Activated naive CD8-positive, alpha-beta T cell treated with anti-CD3 and anti-CD28 coated beads, Interleukin-2, amount 50 U/mL, for 24 hours (primary cell): ENCODE data around the gene AFTPH.

ENCODE experiments used
- ATAC-seq: fragments of 150-1000 bp; cut with Tn5 transposase; one replicate; pipeline ENCODE4 v1.10.0; 2021
- DNase-seq: peaks from one replicate; pipeline ENCODE4 v3.0.0; 2021
- H3K27ac Mint-ChIP-seq: one replicate; pipeline ENCODE4 v1.8.0; 2021; ENCODE audit warnings: mild to moderate bottlenecking, mixed read lengths
- H3K27me3 Mint-ChIP-seq: one replicate; pipeline ENCODE4 v1.8.0; 2021; ENCODE audit warnings: mixed read lengths
- H3K36me3 Mint-ChIP-seq: one replicate; pipeline ENCODE4 v1.8.0; 2021; ENCODE audit warnings: low read depth, mixed read lengths
- H3K4me1 Mint-ChIP-seq: one replicate; pipeline ENCODE4 v1.8.0; 2021; ENCODE audit warnings: mixed read lengths
- H3K4me3 Mint-ChIP-seq: one replicate; pipeline ENCODE4 v1.8.0; 2021; ENCODE audit warnings: mild to moderate bottlenecking, moderate library complexity, mixed read lengths
- H3K9me3 Mint-ChIP-seq: one replicate; pipeline ENCODE4 v1.8.0; 2021; ENCODE audit warnings: mixed read lengths

The AFTPH gene

GRCh38 chr2:64581018-64581417, 56.9 kb downstream of the AFTPH start:
- Mint-ChIP-seq H3K27ac (no peak overlapping the region), H3K27me3 (no peaks in the 10 kb centered on the region)
- DNase-seq, result no peak

DNA sequence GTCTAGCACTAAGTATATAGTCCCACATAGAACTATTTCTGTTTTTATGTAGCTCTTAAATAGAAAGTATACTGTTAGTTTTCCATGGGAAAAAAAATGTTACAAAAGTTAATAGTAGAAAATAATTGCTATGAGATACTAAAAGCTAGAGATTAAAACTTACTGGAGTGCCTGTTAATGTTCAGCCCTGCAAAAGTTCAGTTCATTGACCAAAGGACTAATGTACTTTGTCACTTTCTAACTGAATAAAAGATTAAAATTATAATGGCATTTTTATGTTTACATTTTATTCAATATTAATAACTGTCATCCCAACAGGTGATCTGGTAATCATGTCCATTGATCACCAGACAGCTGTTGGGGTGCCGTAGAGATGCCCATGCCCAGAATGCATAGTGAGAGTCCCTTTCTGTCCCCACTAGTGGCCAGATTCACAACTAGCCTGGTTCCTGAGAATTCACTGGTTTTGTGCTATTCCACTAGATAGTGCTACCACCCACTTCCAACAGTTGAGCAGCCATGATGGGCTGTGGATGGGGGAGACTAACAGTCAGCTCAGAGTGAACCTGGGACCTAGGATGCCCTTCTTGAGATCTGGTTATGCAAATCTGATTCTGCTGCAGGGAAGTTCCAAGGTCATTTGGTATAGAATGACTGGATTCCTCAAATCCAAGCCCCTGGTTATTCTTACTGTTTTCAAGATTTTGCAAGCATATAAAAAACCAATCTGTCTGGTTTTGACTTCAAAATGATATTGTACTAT, 57.8 kb downstream of the AFTPH start:
- H3K27ac Mint-ChIP-seq, result no peak overlapping the region
- H3K9me3 Mint-ChIP-seq, result no peaks in the 10 kb centered on the region
- peaks cover 9% of the 10 kb centered on the region for H3K36me3 Mint-ChIP-seq
- DNase-seq (no peak), ATAC-seq (no peak)
- no peaks in the 10 kb centered on the region for H3K27me3 Mint-ChIP-seq
- peaks cover 3% of the 10 kb centered on the region for H3K4me1 Mint-ChIP-seq
- no peak overlapping the region for H3K4me3 Mint-ChIP-seq

More at GRCh38 chr2:64581018-64581417, 56.9 kb downstream of the AFTPH start:
- Mint-ChIP-seq H3K9me3 (no peaks in the 10 kb centered on the region), H3K4me3 (no peak overlapping the region), H3K4me1 (no peaks in the 10 kb centered on the region), H3K36me3 (peaks cover 12% of the 10 kb centered on the region)
- ATAC-seq, result no peak

DNA sequence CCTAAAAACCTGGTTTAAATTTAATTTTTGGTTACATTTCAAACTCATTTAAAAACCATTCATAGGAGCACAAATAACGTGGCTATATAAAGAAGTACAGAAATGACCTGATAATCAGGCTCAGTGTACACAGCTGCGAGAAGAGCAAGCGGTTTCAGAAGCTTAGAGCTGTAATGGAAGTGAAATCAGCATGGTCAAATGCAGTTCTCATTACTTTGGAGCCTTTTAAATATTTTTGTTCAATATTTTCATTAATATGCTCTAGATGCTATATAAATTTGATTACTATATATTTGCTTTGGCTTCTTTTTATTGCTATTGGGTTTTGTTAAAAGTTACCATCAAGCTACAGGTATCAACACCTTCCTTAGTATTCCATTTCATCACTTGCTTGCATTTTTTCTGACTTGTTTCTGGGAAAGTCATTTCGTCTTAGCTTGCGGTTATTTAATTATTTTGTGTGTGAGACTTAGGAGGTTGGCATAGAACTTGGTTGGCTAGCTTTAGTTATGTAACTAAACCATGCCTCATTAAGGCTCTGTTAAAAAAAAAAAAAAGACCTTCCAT, 58.7 kb downstream of the AFTPH start:
- DNase-seq (no peak), ATAC-seq (no peak)
- no peak overlapping the region for H3K4me3 Mint-ChIP-seq
- H3K27ac Mint-ChIP-seq, result no peak overlapping the region
- H3K4me1 Mint-ChIP-seq, result peaks cover 5% of the 10 kb centered on the region
- H3K36me3 Mint-ChIP-seq, result peaks cover 8% of the 10 kb centered on the region
- no peaks in the 10 kb centered on the region for H3K27me3 Mint-ChIP-seq
- H3K9me3 Mint-ChIP-seq, result no peaks in the 10 kb centered on the region

DNA sequence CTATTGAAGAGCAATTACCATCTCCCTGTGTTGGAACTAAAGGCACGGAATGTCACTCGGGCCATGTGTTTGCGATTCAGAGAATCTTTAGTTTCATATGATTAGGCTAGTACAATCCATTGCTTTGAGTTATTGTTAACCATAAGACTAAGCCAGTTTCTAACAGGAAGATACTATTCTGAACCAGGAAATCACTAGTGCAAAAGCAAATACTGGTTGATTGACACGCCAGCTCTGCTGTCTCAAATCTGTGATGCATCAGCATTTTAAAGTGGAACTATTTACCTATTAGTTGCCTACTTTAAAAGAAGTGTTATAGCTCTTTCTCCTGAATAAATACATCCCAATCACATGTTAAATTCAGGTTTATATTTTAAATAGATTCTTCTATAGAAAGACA, 61.9 kb downstream of the AFTPH start:
- peaks cover 10% of the 10 kb centered on the region for H3K4me1 Mint-ChIP-seq
- no peaks in the 10 kb centered on the region for H3K9me3 Mint-ChIP-seq
- no peak overlapping the region for H3K27ac Mint-ChIP-seq
- H3K4me3 Mint-ChIP-seq, result no peak overlapping the region
- H3K27me3 Mint-ChIP-seq, result no peaks in the 10 kb centered on the region
- H3K36me3 Mint-ChIP-seq, result peaks cover 14% of the 10 kb centered on the region
- DNase-seq, result no peak
- ATAC-seq, result no peak

- H3K4me1 Mint-ChIP-seq, result peaks cover 19% of the 10 kb centered on the region
- H3K27ac Mint-ChIP-seq, result no peak overlapping the region
These were observed 62.9 kb downstream of the AFTPH start for GRCh38 chr2:64586883-64587481.

GRCh38 chr2:64587561-64587960, 63.4 kb downstream of the AFTPH start:
- Mint-ChIP-seq H3K9me3 (no peaks in the 10 kb centered on the region), H3K4me1 (peaks cover 25% of the 10 kb centered on the region), H3K36me3 (peaks cover 25% of the 10 kb centered on the region), H3K27me3 (no peaks in the 10 kb centered on the region), H3K4me3 (no peak overlapping the region), H3K27ac (no peak overlapping the region)
- ATAC-seq, result no peak
- no peak for DNase-seq

More at GRCh38 chr2:64586883-64587481, 62.9 kb downstream of the AFTPH start:
- no peak overlapping the region for H3K4me3 Mint-ChIP-seq
- H3K27me3 Mint-ChIP-seq, result no peaks in the 10 kb centered on the region
- ATAC-seq, result no peak
- peaks cover 20% of the 10 kb centered on the region for H3K36me3 Mint-ChIP-seq
- H3K9me3 Mint-ChIP-seq, result no peaks in the 10 kb centered on the region
- DNase-seq, result no peak

DNA sequence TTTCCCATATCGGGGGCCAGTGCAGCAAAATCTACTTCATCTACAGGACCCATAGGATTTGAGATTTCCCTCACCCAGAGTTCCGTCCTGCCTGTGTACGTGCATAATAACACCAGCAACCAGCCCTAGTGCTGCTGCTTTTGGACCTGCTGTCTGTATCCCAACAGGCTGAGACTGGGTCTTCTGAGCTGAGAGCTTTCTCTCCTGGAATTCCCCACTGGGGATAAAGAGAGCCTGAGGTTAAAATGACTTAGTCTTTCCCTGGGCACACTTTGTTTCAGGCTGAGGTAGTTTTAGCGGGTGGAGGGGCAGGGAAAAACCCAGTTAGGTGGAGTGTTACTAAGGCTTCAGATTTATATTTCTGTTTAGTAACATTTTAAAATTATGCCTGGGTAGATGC, 67.1 kb downstream of the AFTPH start:
- peaks cover 26% of the 10 kb centered on the region for H3K36me3 Mint-ChIP-seq
- no peak overlapping the region for H3K4me3 Mint-ChIP-seq
- peaks cover 40% of the 10 kb centered on the region for H3K4me1 Mint-ChIP-seq
- H3K27me3 Mint-ChIP-seq, result no peaks in the 10 kb centered on the region
- ATAC-seq, result peak; percentile 91
- peak overlapping the region; percentile 67 for H3K27ac Mint-ChIP-seq
- no peaks in the 10 kb centered on the region for H3K9me3 Mint-ChIP-seq
- DNase-seq, result peak; percentile 21

- ATAC-seq (no peak), DNase-seq (no peak)
- no peaks in the 10 kb centered on the region for H3K9me3 Mint-ChIP-seq
- no peak overlapping the region for H3K27ac Mint-ChIP-seq
- peaks cover 22% of the 10 kb centered on the region for H3K36me3 Mint-ChIP-seq
- no peak overlapping the region for H3K4me3 Mint-ChIP-seq
- H3K27me3 Mint-ChIP-seq, result no peaks in the 10 kb centered on the region
- H3K4me1 Mint-ChIP-seq, result peaks cover 35% of the 10 kb centered on the region
These were observed 69.0 kb downstream of the AFTPH start for GRCh38 chr2:64593035-64593655.

DNA sequence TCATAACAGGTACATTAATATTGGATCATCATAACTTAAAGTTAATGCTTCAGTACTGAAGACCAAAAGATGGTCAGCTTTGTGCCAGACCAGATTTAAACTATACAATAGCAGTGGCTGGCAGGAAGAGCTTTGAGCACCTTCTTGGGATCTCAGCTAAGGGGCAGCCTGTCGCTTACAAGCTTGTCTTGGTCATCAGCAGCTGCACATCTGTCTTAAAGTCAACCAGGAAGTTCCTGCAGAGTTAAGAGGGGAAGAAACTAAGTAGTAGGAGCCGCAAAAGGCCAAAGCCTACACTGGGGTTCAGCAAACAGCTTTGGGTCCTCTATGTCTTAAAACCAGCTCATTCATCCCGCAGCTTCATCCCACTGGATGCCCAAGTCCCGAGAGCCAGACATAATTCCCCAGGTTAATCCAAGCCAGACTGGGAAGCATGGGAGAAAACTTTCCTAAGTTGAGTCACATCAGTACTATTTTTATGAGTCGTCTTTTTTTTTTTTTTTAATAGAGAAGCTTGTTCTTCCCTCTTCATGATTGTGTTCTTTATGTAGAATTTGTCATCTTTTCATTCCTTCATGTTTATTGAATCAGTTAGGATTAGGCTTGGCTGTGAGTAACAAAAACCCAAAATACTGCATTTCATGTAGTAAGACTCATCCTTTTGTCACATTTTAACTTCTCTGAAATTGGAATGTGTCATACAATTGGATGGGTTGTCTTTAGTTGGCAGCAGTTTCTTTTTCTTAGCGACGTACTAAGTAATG, 70.3 kb downstream of the AFTPH start:
- H3K9me3 Mint-ChIP-seq, result no peaks in the 10 kb centered on the region
- no peak for ATAC-seq
- H3K4me1 Mint-ChIP-seq, result peaks cover 35% of the 10 kb centered on the region
- H3K4me3 Mint-ChIP-seq, result no peak overlapping the region
- no peak for DNase-seq
- no peak overlapping the region for H3K27ac Mint-ChIP-seq
- no peaks in the 10 kb centered on the region for H3K27me3 Mint-ChIP-seq
- H3K36me3 Mint-ChIP-seq, result peaks cover 20% of the 10 kb centered on the region

DNA sequence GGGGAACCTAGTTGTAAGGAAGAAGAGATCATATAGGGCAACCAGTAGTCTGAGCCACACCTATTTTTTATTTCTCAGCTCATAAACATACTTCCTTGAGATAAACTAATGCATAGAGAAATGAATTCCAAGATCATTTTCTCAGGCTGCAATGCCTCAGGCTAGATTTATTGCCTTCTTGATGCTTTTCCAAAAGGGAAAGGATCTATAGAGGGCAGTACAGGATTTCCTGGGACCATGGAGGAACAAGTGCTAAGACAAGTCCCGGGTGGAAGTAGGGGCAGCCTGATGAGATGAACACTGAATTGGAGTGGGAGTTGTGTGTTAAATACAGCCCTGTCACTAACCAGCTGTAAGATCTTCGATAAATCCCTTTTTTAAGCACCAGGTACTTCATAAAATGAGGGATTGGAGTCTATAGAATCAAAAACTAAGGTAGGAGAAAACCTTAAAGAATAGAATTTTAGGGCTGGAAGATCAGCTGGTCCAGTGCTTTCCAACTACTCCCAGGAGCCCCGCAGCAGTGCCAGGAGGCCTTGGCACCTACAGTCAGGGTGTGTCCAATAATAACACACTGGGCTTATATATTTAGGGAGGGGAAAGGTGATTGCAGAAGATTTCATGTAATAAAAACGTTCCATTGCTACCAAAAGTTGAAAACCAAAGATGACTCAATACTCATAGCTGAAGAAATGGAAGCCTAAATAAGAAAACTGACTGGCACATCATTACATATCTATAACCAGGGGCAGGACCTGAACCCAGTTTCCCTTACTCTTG, 71.5 kb downstream of the AFTPH start:
- Mint-ChIP-seq H3K9me3 (no peaks in the 10 kb centered on the region), H3K4me1 (peaks cover 35% of the 10 kb centered on the region), H3K27me3 (no peaks in the 10 kb centered on the region), H3K27ac (no peak overlapping the region), H3K36me3 (peaks cover 17% of the 10 kb centered on the region), H3K4me3 (no peak overlapping the region)
- ATAC-seq (no peak), DNase-seq (no peak)

- Mint-ChIP-seq H3K36me3 (no peaks in the 10 kb centered on the region), H3K4me3 (no peak overlapping the region), H3K9me3 (no peaks in the 10 kb centered on the region), H3K27ac (no peak overlapping the region), H3K27me3 (no peaks in the 10 kb centered on the region), H3K4me1 (peaks cover 9% of the 10 kb centered on the region)
- no peak for DNase-seq
- no peak for ATAC-seq
These were observed 74.1 kb downstream of the AFTPH start for GRCh38 chr2:64598226-64598625.

- Mint-ChIP-seq H3K9me3 (no peaks in the 10 kb centered on the region), H3K4me1 (peaks cover 4% of the 10 kb centered on the region), H3K27me3 (no peaks in the 10 kb centered on the region), H3K36me3 (no peaks in the 10 kb centered on the region), H3K4me3 (no peak overlapping the region), H3K27ac (no peak overlapping the region)
- DNase-seq (no peak), ATAC-seq (no peak)
These were observed 75.3 kb downstream of the AFTPH start for GRCh38 chr2:64599469-64599868.

- no peaks in the 10 kb centered on the region for H3K36me3 Mint-ChIP-seq
- H3K4me1 Mint-ChIP-seq, result peaks cover 6% of the 10 kb centered on the region
- no peak for DNase-seq
- no peaks in the 10 kb centered on the region for H3K27me3 Mint-ChIP-seq
- H3K4me3 Mint-ChIP-seq, result no peak overlapping the region
- no peak overlapping the region for H3K27ac Mint-ChIP-seq
- H3K9me3 Mint-ChIP-seq, result no peaks in the 10 kb centered on the region
- no peak for ATAC-seq
These were observed 77.1 kb downstream of the AFTPH start for GRCh38 chr2:64601034-64601754.
